ENCODE results near the gene NPIPB2.

The NPIPB2 gene

DNA sequence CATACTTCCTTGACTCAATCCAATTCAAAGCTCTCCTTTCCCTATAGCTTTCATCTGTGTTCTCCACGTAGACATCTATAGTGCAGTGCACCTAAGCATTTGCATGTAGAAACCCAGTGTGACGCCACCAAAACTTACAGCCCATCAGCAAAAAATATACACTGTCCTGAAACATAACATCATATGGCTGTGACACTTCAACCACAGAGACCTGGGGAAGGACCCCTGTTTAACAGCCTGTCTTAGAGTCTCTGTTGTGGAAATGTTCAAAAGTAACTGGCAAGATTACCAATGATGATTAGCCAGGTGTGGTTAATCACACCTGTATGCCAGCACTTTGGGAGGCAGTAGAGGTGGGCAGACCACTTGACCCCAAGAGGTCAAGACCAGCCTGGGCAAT, 48.3 kb downstream of the NPIPB2 start:
- H3K36me3 ChIP-seq (ENCODE audit: control insufficient read depth in 2 of 2, insufficient read depth in 2 of 2, low read length in 2 of 2), result peaks cover 8 to 27% of the 10 kb centered on the region in 2 donors
- H3K9ac ChIP-seq (ENCODE audit: low read length in 2 of 2), result no peak overlapping the region
- no peaks in the 10 kb centered on the region for H3K9me3 ChIP-seq (ENCODE audit: control insufficient read depth in 2 of 2, low read length in 2 of 2)
- H3K4me1 ChIP-seq (ENCODE audit: control insufficient read depth, insufficient read depth, low read length), result no peaks in the 10 kb centered on the region
- H3K4me3 ChIP-seq (ENCODE audit: low read length in 2 of 2), result no peak overlapping the region
- H3K27ac ChIP-seq (ENCODE audit: low read length), result no peak overlapping the region
- H3K27me3 ChIP-seq (ENCODE audit: control insufficient read depth in 1 of 2, insufficient read depth in 2 of 2, low read length in 2 of 2), result no peaks in the 10 kb centered on the region

DNA sequence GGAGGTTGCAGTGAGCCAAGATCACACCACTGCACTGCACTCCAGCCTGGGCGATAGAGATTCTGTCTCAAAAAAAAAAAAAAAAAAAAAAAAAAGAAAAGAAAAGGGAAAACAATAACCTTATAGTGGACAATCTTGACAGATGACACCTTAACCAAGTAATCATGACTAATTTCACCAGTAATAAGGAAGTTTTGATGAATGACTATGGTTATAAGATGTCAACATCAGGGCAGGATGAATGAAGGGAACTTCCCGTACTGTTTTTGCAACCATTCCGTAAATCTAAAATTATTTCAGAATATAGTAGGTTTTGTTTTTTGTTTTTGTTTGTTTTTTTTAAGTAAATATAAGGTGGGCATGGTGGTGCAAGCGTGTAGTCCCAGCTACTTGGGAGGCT, 49.1 kb downstream of the NPIPB2 start:
- Histone ChIP-seq H3K27ac (ENCODE audit: low read length) (no peak overlapping the region), H3K36me3 (ENCODE audit: control insufficient read depth in 2 of 2, insufficient read depth in 2 of 2, low read length in 2 of 2) (peaks cover 13 to 29% of the 10 kb centered on the region in 2 donors)

DNA sequence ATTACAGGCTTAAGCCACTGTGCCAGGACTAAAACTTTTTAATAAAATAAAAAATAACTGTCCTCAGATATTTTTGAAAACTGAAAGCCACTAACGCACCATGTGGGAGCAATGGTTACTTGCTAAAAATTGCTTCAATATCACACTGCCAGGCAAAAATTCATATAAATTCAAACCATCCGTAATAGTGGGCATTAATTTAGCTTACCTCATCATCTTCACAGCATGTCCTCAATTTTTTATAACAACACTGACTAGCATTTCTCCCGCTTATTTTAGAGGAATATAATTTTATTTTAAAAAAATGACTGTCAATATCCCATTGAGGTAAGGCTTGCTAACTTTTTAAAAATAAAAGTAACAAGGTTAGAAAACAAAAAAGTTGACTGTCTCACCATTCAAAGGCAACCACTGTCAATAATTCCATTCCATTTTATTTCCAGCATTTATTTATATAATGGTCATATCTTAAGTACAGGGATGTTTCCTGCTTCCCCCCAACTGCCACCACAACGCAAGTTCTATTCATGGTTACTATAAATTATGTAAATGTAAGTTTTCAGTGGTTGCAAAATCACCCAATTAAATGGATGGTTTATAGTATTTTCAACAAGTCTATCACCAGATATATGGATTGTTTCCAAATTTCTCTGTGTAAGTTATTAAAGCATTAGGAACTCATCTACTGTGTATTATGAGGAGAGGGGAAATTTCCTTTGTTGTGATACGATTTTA, 51.4 kb downstream of the NPIPB2 start:
- H3K9ac ChIP-seq (ENCODE audit: low read length in 2 of 2), result no peak overlapping the region
- H3K4me3 ChIP-seq (ENCODE audit: low read length in 2 of 2), result no peak overlapping the region
- H3K27ac ChIP-seq (ENCODE audit: low read length), result no peak overlapping the region
- no peaks in the 10 kb centered on the region for H3K9me3 ChIP-seq (ENCODE audit: control insufficient read depth in 2 of 2, low read length in 2 of 2)
- no peaks in the 10 kb centered on the region for H3K27me3 ChIP-seq (ENCODE audit: control insufficient read depth in 1 of 2, insufficient read depth in 2 of 2, low read length in 2 of 2)
- no peaks in the 10 kb centered on the region for H3K4me1 ChIP-seq (ENCODE audit: control insufficient read depth, insufficient read depth, low read length)
- H3K36me3 ChIP-seq (ENCODE audit: control insufficient read depth in 2 of 2, insufficient read depth in 2 of 2, low read length in 2 of 2), result peaks cover 26 to 28% of the 10 kb centered on the region in 2 donors

More for the DNA sequence above, 49.1 kb downstream of the NPIPB2 start:
- no peak overlapping the region for H3K9ac ChIP-seq (ENCODE audit: low read length in 2 of 2)
- no peaks in the 10 kb centered on the region for H3K27me3 ChIP-seq (ENCODE audit: control insufficient read depth in 1 of 2, insufficient read depth in 2 of 2, low read length in 2 of 2)
- H3K4me1 ChIP-seq (ENCODE audit: control insufficient read depth, insufficient read depth, low read length), result no peaks in the 10 kb centered on the region
- no peaks in the 10 kb centered on the region for H3K9me3 ChIP-seq (ENCODE audit: control insufficient read depth in 2 of 2, low read length in 2 of 2)
- no peak overlapping the region for H3K4me3 ChIP-seq (ENCODE audit: low read length in 2 of 2)

DNA sequence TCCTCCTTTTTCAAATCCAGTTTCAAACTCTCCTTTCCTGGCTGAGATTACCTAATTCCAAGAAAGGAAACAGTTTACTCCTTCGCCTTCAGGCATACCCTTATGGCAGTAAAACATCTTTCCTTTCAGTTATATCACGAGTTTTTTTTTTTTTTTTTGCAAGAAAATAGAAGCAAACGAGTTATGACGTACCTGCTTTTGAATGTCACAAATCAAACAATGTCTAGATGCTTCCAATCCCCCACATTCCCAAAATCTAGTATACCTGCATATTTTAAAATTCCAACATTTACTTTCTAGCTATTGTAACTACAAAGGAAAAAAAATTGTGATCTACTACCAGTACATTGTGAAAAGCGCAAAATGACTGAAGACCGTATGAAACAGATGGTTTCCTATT, 55.0 kb downstream of the NPIPB2 start:
- no peak overlapping the region for H3K4me3 ChIP-seq (ENCODE audit: low read length in 2 of 2)
- no peaks in the 10 kb centered on the region for H3K27me3 ChIP-seq (ENCODE audit: control insufficient read depth in 1 of 2, insufficient read depth in 2 of 2, low read length in 2 of 2)
- no peak overlapping the region for H3K27ac ChIP-seq (ENCODE audit: low read length)
- no peaks in the 10 kb centered on the region for H3K9me3 ChIP-seq (ENCODE audit: control insufficient read depth in 2 of 2, low read length in 2 of 2)
- no peaks in the 10 kb centered on the region for H3K4me1 ChIP-seq (ENCODE audit: control insufficient read depth, insufficient read depth, low read length)
- H3K9ac ChIP-seq (ENCODE audit: low read length in 2 of 2), result no peak overlapping the region
- peaks cover 28 to 35% of the 10 kb centered on the region in 2 donors for H3K36me3 ChIP-seq (ENCODE audit: control insufficient read depth in 2 of 2, insufficient read depth in 2 of 2, low read length in 2 of 2)

DNA sequence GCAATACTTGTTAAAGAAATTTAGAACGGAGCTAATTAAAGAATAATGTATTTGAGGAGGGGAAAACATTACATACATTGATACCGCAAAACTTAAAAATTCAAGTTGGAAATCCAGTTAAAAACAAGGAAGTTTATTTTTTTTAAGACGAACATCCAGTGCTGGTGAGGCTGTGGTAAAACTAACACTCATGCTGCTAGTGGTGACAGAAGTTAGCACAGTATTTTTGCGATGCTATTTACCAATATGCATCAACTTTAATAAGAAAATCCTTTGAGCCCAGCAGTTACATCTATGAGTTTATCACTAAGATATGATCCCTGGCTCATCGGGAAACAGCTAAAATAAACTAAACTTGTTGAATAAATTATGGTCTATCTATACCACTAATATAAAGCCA, 57.8 kb downstream of the NPIPB2 start:
- Histone ChIP-seq H3K4me1 (ENCODE audit: control insufficient read depth, insufficient read depth, low read length) (no peaks in the 10 kb centered on the region), H3K4me3 (ENCODE audit: low read length in 2 of 2) (no peak overlapping the region), H3K9me3 (ENCODE audit: control insufficient read depth in 2 of 2, low read length in 2 of 2) (no peaks in the 10 kb centered on the region), H3K36me3 (ENCODE audit: control insufficient read depth in 2 of 2, insufficient read depth in 2 of 2, low read length in 2 of 2) (peaks cover 26 to 45% of the 10 kb centered on the region in 2 donors), H3K27ac (ENCODE audit: low read length) (no peak overlapping the region), H3K9ac (ENCODE audit: low read length in 2 of 2) (no peak overlapping the region), H3K27me3 (ENCODE audit: control insufficient read depth in 1 of 2, insufficient read depth in 2 of 2, low read length in 2 of 2) (no peaks in the 10 kb centered on the region)

DNA sequence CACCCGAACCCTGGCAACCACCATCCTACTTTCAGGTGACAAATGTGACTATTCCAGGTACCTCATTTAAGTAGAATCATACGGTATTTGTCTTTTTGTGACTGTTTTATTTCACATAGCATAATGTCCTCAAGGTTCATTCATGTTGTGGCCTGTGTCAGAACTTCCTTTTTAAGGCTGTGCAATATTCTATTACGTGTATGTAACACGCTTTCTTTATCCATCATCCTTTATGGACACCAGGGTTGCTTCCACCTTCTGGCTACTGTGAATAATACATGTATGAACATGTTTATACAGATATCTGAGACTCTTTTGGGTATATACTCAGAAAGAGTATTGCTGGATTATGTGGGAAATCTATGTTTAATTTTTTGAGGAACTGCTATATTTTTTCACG, 61.8 kb downstream of the NPIPB2 start:
- Histone ChIP-seq H3K9ac (ENCODE audit: low read length in 2 of 2) (no peak overlapping the region), H3K27me3 (ENCODE audit: control insufficient read depth in 1 of 2, insufficient read depth in 2 of 2, low read length in 2 of 2) (no peaks in the 10 kb centered on the region), H3K36me3 (ENCODE audit: control insufficient read depth in 2 of 2, insufficient read depth in 2 of 2, low read length in 2 of 2) (peaks cover 27 to 45% of the 10 kb centered on the region in 2 donors), H3K4me1 (ENCODE audit: control insufficient read depth, insufficient read depth, low read length) (no peaks in the 10 kb centered on the region), H3K9me3 (ENCODE audit: control insufficient read depth in 2 of 2, low read length in 2 of 2) (no peaks in the 10 kb centered on the region), H3K4me3 (ENCODE audit: low read length in 2 of 2) (no peak overlapping the region), H3K27ac (ENCODE audit: low read length) (no peak overlapping the region)

DNA sequence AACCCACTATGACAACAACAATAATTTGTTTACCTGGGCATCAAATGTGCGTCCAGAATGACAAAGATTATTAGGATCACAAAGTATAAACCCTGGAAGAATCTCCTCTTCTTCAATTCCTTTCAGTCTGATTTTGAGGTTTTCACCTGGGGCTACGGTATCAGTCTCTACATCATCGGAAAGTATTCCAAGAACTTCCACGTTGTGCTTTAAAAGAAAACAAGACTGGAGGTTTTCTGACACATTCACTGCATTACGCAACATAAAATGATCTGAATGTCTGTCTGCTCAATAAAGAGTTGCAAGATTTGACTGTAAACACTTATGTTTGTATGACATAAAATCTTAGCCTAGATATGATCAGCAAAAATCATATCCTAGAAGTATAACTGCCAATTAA, 64.5 kb downstream of the NPIPB2 start:
- Histone ChIP-seq H3K27me3 (ENCODE audit: control insufficient read depth in 1 of 2, insufficient read depth in 2 of 2, low read length in 2 of 2) (no peaks in the 10 kb centered on the region), H3K9ac (ENCODE audit: low read length in 2 of 2) (no peak overlapping the region), H3K4me1 (ENCODE audit: control insufficient read depth, insufficient read depth, low read length) (no peaks in the 10 kb centered on the region), H3K4me3 (ENCODE audit: low read length in 2 of 2) (no peak overlapping the region), H3K27ac (ENCODE audit: low read length) (no peak overlapping the region), H3K36me3 (ENCODE audit: control insufficient read depth in 2 of 2, insufficient read depth in 2 of 2, low read length in 2 of 2) (peaks cover 16 to 40% of the 10 kb centered on the region in 2 donors), H3K9me3 (ENCODE audit: control insufficient read depth in 2 of 2, low read length in 2 of 2) (no peaks in the 10 kb centered on the region)
